ENCODE results near the gene ZNF835.

- TF ChIP-seq, protein P1, sequence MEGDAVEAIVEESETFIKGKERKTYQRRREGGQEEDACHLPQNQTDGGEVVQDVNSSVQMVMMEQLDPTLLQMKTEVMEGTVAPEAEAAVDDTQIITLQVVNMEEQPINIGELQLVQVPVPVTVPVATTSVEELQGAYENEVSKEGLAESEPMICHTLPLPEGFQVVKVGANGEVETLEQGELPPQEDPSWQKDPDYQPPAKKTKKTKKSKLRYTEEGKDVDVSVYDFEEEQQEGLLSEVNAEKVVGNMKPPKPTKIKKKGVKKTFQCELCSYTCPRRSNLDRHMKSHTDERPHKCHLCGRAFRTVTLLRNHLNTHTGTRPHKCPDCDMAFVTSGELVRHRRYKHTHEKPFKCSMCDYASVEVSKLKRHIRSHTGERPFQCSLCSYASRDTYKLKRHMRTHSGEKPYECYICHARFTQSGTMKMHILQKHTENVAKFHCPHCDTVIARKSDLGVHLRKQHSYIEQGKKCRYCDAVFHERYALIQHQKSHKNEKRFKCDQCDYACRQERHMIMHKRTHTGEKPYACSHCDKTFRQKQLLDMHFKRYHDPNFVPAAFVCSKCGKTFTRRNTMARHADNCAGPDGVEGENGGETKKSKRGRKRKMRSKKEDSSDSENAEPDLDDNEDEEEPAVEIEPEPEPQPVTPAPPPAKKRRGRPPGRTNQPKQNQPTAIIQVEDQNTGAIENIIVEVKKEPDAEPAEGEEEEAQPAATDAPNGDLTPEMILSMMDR (conservative IDR thresholded peaks at IDR 0.05; ENCODE audit: low read depth in 2 of 2): no peak
- TF ChIP-seq CREB1 (CRISPR knock-in tag; IDR thresholded peaks at IDR 0.05; ENCODE audit: low read depth): no peak
- TF ChIP-seq EZH2phosphoT487 (IDR thresholded peaks at IDR 0.05; ENCODE audit: unreplicated experiment): no peak
- TF ChIP-seq POLR2AphosphoS5 (IDR thresholded peaks at IDR 0.05; ENCODE audit: low read depth): no peak
- no peak for TF ChIP-seq ZNF114 (CRISPR knock-in tag; IDR thresholded peaks at IDR 0.05)
- no peak for TF ChIP-seq EZH2 (IDR thresholded peaks at IDR 0.05; ENCODE audit: low read depth, unreplicated experiment)
Measured at GRCh38 chr19:56701895-56702294, 30.3 kb upstream of the ZNF835 start.
